ENCODE data around the gene CUL2.

The CUL2 gene

GRCh38 chr10:35070521-35070920 lies 19.6 kb downstream of the CUL2 start:
- in situ Hi-C loops (cut with MboI; ENCODE audit: low pct_unique_long_range_greater_than_20kb, low sequenced_read_pairs, unreplicated experiment), result no loop called here
- TF ChIP-seq CTCF (IDR thresholded peaks at IDR 0.05; ENCODE audit: extremely low read depth, insufficient read depth, missing control alignments), result no peak
- DNase-seq (ENCODE audit: low spot score), result no peak

GRCh38 chr10:35063837-35064454 lies 26.2 kb downstream of the CUL2 start:
- in situ Hi-C loops (cut with MboI; ENCODE audit: low pct_unique_long_range_greater_than_20kb, low sequenced_read_pairs, unreplicated experiment), result no loop called here
- no peak for TF ChIP-seq CTCF (IDR thresholded peaks at IDR 0.05; ENCODE audit: extremely low read depth, insufficient read depth, missing control alignments)
- no peak for DNase-seq (ENCODE audit: low spot score)

GRCh38 chr10:35059481-35059880 lies 30.7 kb downstream of the CUL2 start:
- TF ChIP-seq CTCF (IDR thresholded peaks at IDR 0.05; ENCODE audit: extremely low read depth, insufficient read depth, missing control alignments), result no peak
- in situ Hi-C loops (cut with MboI; ENCODE audit: low pct_unique_long_range_greater_than_20kb, low sequenced_read_pairs, unreplicated experiment), result no loop called here
- DNase-seq (ENCODE audit: low spot score), result no peak

GRCh38 chr10:35058686-35059085 lies 31.5 kb downstream of the CUL2 start:
- no peak for TF ChIP-seq CTCF (IDR thresholded peaks at IDR 0.05; ENCODE audit: extremely low read depth, insufficient read depth, missing control alignments)
- in situ Hi-C loops (cut with MboI; ENCODE audit: low pct_unique_long_range_greater_than_20kb, low sequenced_read_pairs, unreplicated experiment), result no loop called here
- DNase-seq (ENCODE audit: low spot score), result no peak

GRCh38 chr10:35058134-35058533 lies 32.0 kb downstream of the CUL2 start:
- in situ Hi-C loops (cut with MboI; ENCODE audit: low pct_unique_long_range_greater_than_20kb, low sequenced_read_pairs, unreplicated experiment), result no loop called here
- DNase-seq (ENCODE audit: low spot score), result peak; percentile 29
- TF ChIP-seq CTCF (IDR thresholded peaks at IDR 0.05; ENCODE audit: extremely low read depth, insufficient read depth, missing control alignments), result no peak

- in situ Hi-C loops (cut with MboI; ENCODE audit: low pct_unique_long_range_greater_than_20kb, low sequenced_read_pairs, unreplicated experiment), result no loop called here
- no peak for TF ChIP-seq CTCF (IDR thresholded peaks at IDR 0.05; ENCODE audit: extremely low read depth, insufficient read depth, missing control alignments)
- no peak for DNase-seq (ENCODE audit: low spot score)
These were observed 33.5 kb downstream of the CUL2 start for GRCh38 chr10:35056686-35057085.

Data from GM13977 (cell line).